Measurements from ENCODE around the gene TRIM9.

DNA sequence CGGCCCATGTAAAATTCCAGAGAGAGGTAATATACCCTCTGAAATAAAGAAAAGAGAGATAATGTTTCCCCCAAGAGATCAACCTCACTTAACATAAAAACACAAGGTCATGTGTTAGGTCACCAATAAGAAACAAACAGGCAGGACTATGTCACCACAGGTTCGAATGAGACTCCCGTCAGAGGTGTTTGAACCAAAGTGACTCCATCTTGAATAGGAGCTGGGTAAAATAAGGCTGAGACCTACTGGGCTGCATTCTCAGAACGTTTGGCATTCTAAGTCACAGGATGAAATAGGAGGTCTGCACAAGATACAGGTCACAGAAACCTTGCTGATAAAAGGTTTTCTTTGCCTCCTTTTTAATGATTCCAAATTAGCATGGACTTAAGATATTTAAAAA lies 157.1 kb downstream of the TRIM9 start:
- TF ChIP-seq, protein P1, sequence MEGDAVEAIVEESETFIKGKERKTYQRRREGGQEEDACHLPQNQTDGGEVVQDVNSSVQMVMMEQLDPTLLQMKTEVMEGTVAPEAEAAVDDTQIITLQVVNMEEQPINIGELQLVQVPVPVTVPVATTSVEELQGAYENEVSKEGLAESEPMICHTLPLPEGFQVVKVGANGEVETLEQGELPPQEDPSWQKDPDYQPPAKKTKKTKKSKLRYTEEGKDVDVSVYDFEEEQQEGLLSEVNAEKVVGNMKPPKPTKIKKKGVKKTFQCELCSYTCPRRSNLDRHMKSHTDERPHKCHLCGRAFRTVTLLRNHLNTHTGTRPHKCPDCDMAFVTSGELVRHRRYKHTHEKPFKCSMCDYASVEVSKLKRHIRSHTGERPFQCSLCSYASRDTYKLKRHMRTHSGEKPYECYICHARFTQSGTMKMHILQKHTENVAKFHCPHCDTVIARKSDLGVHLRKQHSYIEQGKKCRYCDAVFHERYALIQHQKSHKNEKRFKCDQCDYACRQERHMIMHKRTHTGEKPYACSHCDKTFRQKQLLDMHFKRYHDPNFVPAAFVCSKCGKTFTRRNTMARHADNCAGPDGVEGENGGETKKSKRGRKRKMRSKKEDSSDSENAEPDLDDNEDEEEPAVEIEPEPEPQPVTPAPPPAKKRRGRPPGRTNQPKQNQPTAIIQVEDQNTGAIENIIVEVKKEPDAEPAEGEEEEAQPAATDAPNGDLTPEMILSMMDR (conservative IDR thresholded peaks at IDR 0.05 in 1 of 2, IDR thresholded peaks at IDR 0.05 in 1 of 2; ENCODE audit: low read depth in 1 of 2, low read length in 2 of 2) = no peak
- TF ChIP-seq EZH2 (IDR thresholded peaks at IDR 0.05; ENCODE audit: low read length, missing control alignments) = no peak
